GM19238 (cell line): ENCODE data around the gene NDUFB10.
"Not testable (repeated sequence)": the region's sequence is repeated elsewhere in the genome, so short reads cannot be mapped to it uniquely, and the experiment has no call there.

Experiments
- DNase-seq: peaks from one replicate; pipeline ENCODE4 v3.0.0; 2011; ENCODE audit warnings: low spot score; ENCODE audit not compliant: insufficient read length

Gene NDUFB10

GRCh38 chr16:1946495-1947368, 12.6 kb upstream of the NDUFB10 start:
- no peak for DNase-seq

GRCh38 chr16:1947369-1947670, 12.0 kb upstream of the NDUFB10 start:
- DNase-seq, result no peak

GRCh38 chr16:1949507-1949906, 9.8 kb upstream of the NDUFB10 start:
- no peak for DNase-seq

GRCh38 chr16:1950047-1950446, 9.3 kb upstream of the NDUFB10 start:
- DNase-seq, result no peak

- no peak for DNase-seq
These were observed 8.8 kb upstream of the NDUFB10 start for GRCh38 chr16:1950559-1950958.

- no peak for DNase-seq
These were observed 5.6 kb upstream of the NDUFB10 start for GRCh38 chr16:1953734-1954133.

GRCh38 chr16:1957434-1958142, 1.8 kb upstream of the NDUFB10 start:
- DNase-seq, result not testable (repeated sequence)

GRCh38 chr16:1958143-1958491, 1.2 kb upstream of the NDUFB10 start:
- DNase-seq, result not testable (repeated sequence)

- DNase-seq, result no peak
These were observed 546 bp upstream of the NDUFB10 start for GRCh38 chr16:1958715-1959268.

GRCh38 chr16:1960665-1961630, 1.6 kb downstream of the NDUFB10 start:
- DNase-seq, result no peak

- no peak for DNase-seq
These were observed 2.3 kb downstream of the NDUFB10 start for GRCh38 chr16:1961651-1962067.

- DNase-seq, result not testable (repeated sequence)
These were observed 3.1 kb downstream of the NDUFB10 start for GRCh38 chr16:1962161-1963153.

- no peak for DNase-seq
These were observed 4.6 kb downstream of the NDUFB10 start for GRCh38 chr16:1963806-1964505.

- DNase-seq, result peak; percentile 100
These were observed 5.4 kb downstream of the NDUFB10 start, which contains the start of gene RPS2 for GRCh38 chr16:1964506-1965395. Gene RPS2, minus strand, starts transcription at chr16:1964826. Its CDS starts 201 bp downstream, at chr16:1964625.

GRCh38 chr16:1965396-1966001, 6.2 kb downstream of the NDUFB10 start:
- no peak for DNase-seq

- no peak for DNase-seq
These were observed 7.1 kb downstream of the NDUFB10 start, which contains the start of gene RNF151 for GRCh38 chr16:1966460-1966859. Gene RNF151, plus strand, starts transcription at chr16:1966856. Its CDS starts 26 bp downstream, at chr16:1966882.

GRCh38 chr16:1968146-1968953, 9.0 kb downstream of the NDUFB10 start:
- DNase-seq, result no peak
